ENCODE data around the gene ENKD1. TPM values are rescaled to one million over a fixed set of nuclear protein-coding genes. Genes with fewer than 3 reads are reported as not detected.

Gene ENKD1
- total and polyA plus RNA-seq, 2 of the 13 experiments (the other 11 are each of a cell fraction or from before 2014, with no cell fraction given): 10.8 to 20.8 TPM

GRCh38 chr16:67662653-67663010 is 3.9 kb downstream of the ENKD1 start (continued):
- TF ChIP-seq HIC2 (CRISPR knock-in tag; IDR thresholded peaks at IDR 0.05; ENCODE audit: low read depth): no peak
- TF ChIP-seq ZNF256 (CRISPR knock-in tag; conservative IDR thresholded peaks at IDR 0.05): no peak
- TF ChIP-seq TBX3 (IDR thresholded peaks at IDR 0.05; ENCODE audit: borderline replicate concordance): no peak
- no peak for TF ChIP-seq ZBTB43 (CRISPR knock-in tag; conservative IDR thresholded peaks at IDR 0.05)
- no peak for TF ChIP-seq ZNF775 (CRISPR knock-in tag; IDR thresholded peaks at IDR 0.05; ENCODE audit: borderline replicate concordance)
- TF ChIP-seq TRIM22 (IDR thresholded peaks at IDR 0.05): no peak

GRCh38 chr16:67661886-67662652 is 4.5 kb downstream of the ENKD1 start:
- POLR2A ChIA-PET: no interaction called here

More at GRCh38 chr16:67661886-67662652, 4.5 kb downstream of the ENKD1 start:
- peaks cover 25% of the 10 kb centered on the region for H3K4me1 ChIP-seq (ENCODE audit: insufficient read depth, low read length)
- H3K27me3 ChIP-seq (ENCODE audit: control insufficient read depth in 1 of 2, insufficient read depth in 2 of 2, low read length in 2 of 2): no peaks in the 10 kb centered on the region; a peak in 1 of 5 replicates
- 0 out of 2 replicates have a peak, but pooled peaks cover 3% of the 10 kb centered on the region for H4K20me1 ChIP-seq (ENCODE audit: insufficient read depth, low read length)
- peaks cover 5 to 13% of the 10 kb centered on the region in 2 experiments; a peak in 4 of 5 replicates for H3K36me3 ChIP-seq (replicated peaks in 1 of 2; ENCODE audit: control insufficient read depth in 1 of 2, insufficient read depth in 2 of 2, low read length in 2 of 2)
- H3K9ac ChIP-seq (ENCODE audit: insufficient read depth, low read depth, low read length): no peak overlapping the region
- H3K9me3 ChIP-seq (ENCODE audit: low read length): no peaks in the 10 kb centered on the region
- CTCF ChIA-PET (ENCODE audit: low intra/inter-chr PET ratio, low total read pairs): no interaction called here
- no peak for ATAC-seq
- no peak overlapping the region for H3K27ac ChIP-seq (ENCODE audit: extremely low read length, insufficient read depth, low read length)
- TF ChIP-seq ARID2 (CRISPR knock-in tag; IDR thresholded peaks at IDR 0.05; ENCODE audit: borderline replicate concordance) (no peak), MTA1 (CRISPR knock-in tag; IDR thresholded peaks at IDR 0.05; ENCODE audit: borderline replicate concordance) (0 out of 2 replicates have a peak, but pooled peaks have one; percentile 23), AGO2 (optimal IDR thresholded peaks at IDR 0.05; ENCODE audit: low read depth, low read length) (peak; percentile 66), ZNF761 (CRISPR knock-in tag; conservative IDR thresholded peaks at IDR 0.05) (no peak)
- no peak for FAIRE-seq
- intact Hi-C loops (cut with micrococcal nuclease; ENCODE audit: unreplicated experiment): no loop called here
- no peak for DNase-seq (ENCODE audit: low spot score)
- no peak overlapping the region for H3K4me2 ChIP-seq (ENCODE audit: low read depth, low read length)
- peaks cover 11% of the 10 kb centered on the region for H3K79me2 ChIP-seq (ENCODE audit: insufficient read depth, low read length)
- BruUV-seq (replicated peaks): no TSS peak
- no peak overlapping the region for H3K4me3 ChIP-seq (replicated peaks in 1 of 3; ENCODE audit: insufficient read depth in 1 of 3, low read depth in 2 of 3, low read length in 3 of 3)
- H2AFZ ChIP-seq (ENCODE audit: low read length): no peak overlapping the region
- 97% methylated on average over 29 of the region's 34 CpGs for WGBS (ENCODE audit: low lambda C conversion rate)
- in situ Hi-C loops (cut with HindIII; ENCODE audit: extremely low pct_ligation_motif_present, low pct_unique_long_range_greater_than_20kb): loop anchor here (10.0 kb wide), 1 partner anchor 273 kb away; the partner anchor contains the start of genes CTRL and PSMB10

All from HepG2 (cell line).